Limb (tissue), 2 donors: ENCODE results near the gene RGS7.
"Not testable (repeated sequence)": the region's sequence is repeated elsewhere in the genome, so short reads cannot be mapped to it uniquely, and the experiment has no call there.

Experiments
- DNase-seq, 2 donors: peaks; one replicate each; pipeline ENCODE4 v3.0.0-alpha.2; 2016; ENCODE audit errors: extremely low spot score in 2 of 2

RGS7 gene

GRCh38 chr1:240792915-240793529 lies 564.0 kb downstream of the RGS7 start:
- DNase-seq, result no peak

GRCh38 chr1:240790856-240791255 lies 566.1 kb downstream of the RGS7 start:
- no peak for DNase-seq

- DNase-seq, result no peak
Observed at GRCh38 chr1:240786880-240787279, 570.1 kb downstream of the RGS7 start.

- no peak for DNase-seq
Observed at GRCh38 chr1:240784776-240785175, 572.2 kb downstream of the RGS7 start.

GRCh38 chr1:240783728-240784137 lies 573.3 kb downstream of the RGS7 start:
- not testable (repeated sequence) for DNase-seq

GRCh38 chr1:240776237-240776636 lies 580.8 kb downstream of the RGS7 start:
- no peak for DNase-seq

- DNase-seq, result no peak
Observed at GRCh38 chr1:240772131-240772530, 584.9 kb downstream of the RGS7 start.

GRCh38 chr1:240771450-240771849 lies 585.6 kb downstream of the RGS7 start:
- no peak for DNase-seq

GRCh38 chr1:240768979-240769378 lies 588.0 kb downstream of the RGS7 start:
- no peak for DNase-seq

GRCh38 chr1:240766831-240767230 lies 590.2 kb downstream of the RGS7 start:
- no peak for DNase-seq

- no peak for DNase-seq
Observed at GRCh38 chr1:240765732-240766363, 591.2 kb downstream of the RGS7 start.

GRCh38 chr1:240763771-240764170 lies 593.2 kb downstream of the RGS7 start:
- DNase-seq, result no peak

GRCh38 chr1:240763095-240763494 lies 593.9 kb downstream of the RGS7 start:
- DNase-seq, result not testable (repeated sequence)

GRCh38 chr1:240762471-240762987 lies 594.5 kb downstream of the RGS7 start:
- not testable (repeated sequence) for DNase-seq

GRCh38 chr1:240758777-240759176 lies 598.2 kb downstream of the RGS7 start:
- DNase-seq, result not testable (repeated sequence)

- no peak for DNase-seq
Observed at GRCh38 chr1:240758296-240758695, 598.7 kb downstream of the RGS7 start.

- no peak for DNase-seq
Observed at GRCh38 chr1:240747907-240748306, 609.1 kb downstream of the RGS7 start.

- no peak for DNase-seq
Observed at GRCh38 chr1:240743705-240744104, 613.3 kb downstream of the RGS7 start.

- no peak for DNase-seq
Observed at GRCh38 chr1:240739754-240740153, 617.3 kb downstream of the RGS7 start.

GRCh38 chr1:240739139-240739538 lies 617.9 kb downstream of the RGS7 start:
- no peak for DNase-seq

- DNase-seq, result no peak
Observed at GRCh38 chr1:240737766-240738265, 619.2 kb downstream of the RGS7 start.

GRCh38 chr1:240737298-240737697 lies 619.7 kb downstream of the RGS7 start:
- no peak for DNase-seq

GRCh38 chr1:240734705-240735104 lies 622.3 kb downstream of the RGS7 start:
- not testable (repeated sequence) for DNase-seq
